Gastroesophageal sphincter (tissue), 3 donors: ENCODE measurements around the gene MKLN1.

ENCODE experiments used
- POLR2A ChIP-seq, 2 donors: fragments of 450-650 bp; IDR thresholded peaks; one replicate each; pipeline ENCODE4 v1.6.1; 2017; ENCODE audit warnings: antibody characterized with exemption in 2 of 2, mild to moderate bottlenecking in 2 of 2, moderate library complexity in 1 of 2
- POLR2AphosphoS5 ChIP-seq: sonication (generic); formaldehyde crosslinking; IDR thresholded peaks from one replicate; pipeline ENCODE4 v1.6.1; 2017; ENCODE audit warnings: antibody characterized with exemption
- TF ChIP-seq, protein P1 (sequence below), 4 experiments: fragments of 200-600 bp in 2 of 4; fragments of 450-650 bp in 2 of 4; sonication (generic) in 1 of 4; IDR thresholded peaks; one replicate each; pipeline ENCODE4 v1.5.1; 2017 to 2019; ENCODE audit warnings: antibody characterized with exemption in 4 of 4, mild to moderate bottlenecking in 2 of 4, moderate library complexity in 2 of 4

DNA sequence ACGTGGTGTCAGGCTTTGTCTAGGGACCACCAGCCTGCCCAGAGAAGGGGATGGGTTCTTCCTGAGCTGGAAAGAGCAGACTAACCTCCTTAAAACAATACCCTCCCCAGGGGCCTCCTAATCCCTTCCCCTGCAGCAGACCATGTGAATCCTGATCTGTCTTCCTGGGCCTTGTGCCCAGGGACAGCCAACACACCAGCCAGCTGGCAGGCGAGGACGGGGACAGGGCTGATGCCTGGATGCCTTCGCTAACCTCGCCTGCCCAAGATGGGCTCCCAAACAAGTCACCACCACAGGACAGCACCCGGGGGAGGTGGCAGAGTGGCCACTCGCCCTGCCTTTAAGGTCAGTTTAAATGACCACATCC lies 211.1 kb downstream of the MKLN1 start:
- TF ChIP-seq, protein P1, sequence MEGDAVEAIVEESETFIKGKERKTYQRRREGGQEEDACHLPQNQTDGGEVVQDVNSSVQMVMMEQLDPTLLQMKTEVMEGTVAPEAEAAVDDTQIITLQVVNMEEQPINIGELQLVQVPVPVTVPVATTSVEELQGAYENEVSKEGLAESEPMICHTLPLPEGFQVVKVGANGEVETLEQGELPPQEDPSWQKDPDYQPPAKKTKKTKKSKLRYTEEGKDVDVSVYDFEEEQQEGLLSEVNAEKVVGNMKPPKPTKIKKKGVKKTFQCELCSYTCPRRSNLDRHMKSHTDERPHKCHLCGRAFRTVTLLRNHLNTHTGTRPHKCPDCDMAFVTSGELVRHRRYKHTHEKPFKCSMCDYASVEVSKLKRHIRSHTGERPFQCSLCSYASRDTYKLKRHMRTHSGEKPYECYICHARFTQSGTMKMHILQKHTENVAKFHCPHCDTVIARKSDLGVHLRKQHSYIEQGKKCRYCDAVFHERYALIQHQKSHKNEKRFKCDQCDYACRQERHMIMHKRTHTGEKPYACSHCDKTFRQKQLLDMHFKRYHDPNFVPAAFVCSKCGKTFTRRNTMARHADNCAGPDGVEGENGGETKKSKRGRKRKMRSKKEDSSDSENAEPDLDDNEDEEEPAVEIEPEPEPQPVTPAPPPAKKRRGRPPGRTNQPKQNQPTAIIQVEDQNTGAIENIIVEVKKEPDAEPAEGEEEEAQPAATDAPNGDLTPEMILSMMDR (IDR thresholded peaks at IDR 0.05) = no peak
- TF ChIP-seq POLR2AphosphoS5 (no peak), POLR2A (IDR thresholded peaks at IDR 0.05) (no peak)
